Caco-2 (cell line): ENCODE results near the gene FREM3. TPM values are rescaled to one million over a fixed set of nuclear protein-coding genes. Genes with fewer than 3 reads are reported as not detected.

Experiments
- BruUV-seq: library from RNA; stranded (reverse); fragments of 400-500 nt; replicated peaks from 2 replicates; lab custom pipeline; 2021; lab: Mats Ljungman, UMichigan
- CTCF ChIA-PET: fragments of 300-600 bp; sonication (Branson Sonifier 250); formaldehyde crosslinking; loops from one replicate; lab custom pipeline; 2022; ENCODE audit warnings: antibody characterized with exemption; lab: Charles Lee
- POLR2A ChIA-PET: fragments of 300-600 bp; sonication (Branson Sonifier 250); formaldehyde crosslinking; loops from one replicate; lab custom pipeline; 2022; ENCODE audit warnings: antibody characterized with exemption; lab: Charles Lee
- DNase-seq, 2 experiments: peaks; one replicate each; pipeline versions ENCODE4 v3.0.0 to v3.0.0-alpha.2; 2020 to 2022
- H3K27me3 ChIP-seq: replicated peaks from 2 replicates; pipeline ENCODE4 v1.6.0; 2011; ENCODE audit warnings: low read length; ENCODE audit not compliant: control insufficient read depth, insufficient read depth
- H3K36me3 ChIP-seq: 2 replicates; pipeline ENCODE4 v1.5.1; 2011; ENCODE audit warnings: low read length; ENCODE audit not compliant: control insufficient read depth, insufficient read depth
- H3K4me1 ChIP-seq: fragments of 250-450 bp; sonication (Bioruptor Pico); 2 replicates; pipeline ENCODE4 v1.5.1; 2020; ENCODE audit warnings: mild to moderate bottlenecking
- H3K4me3 ChIP-seq: 2 replicates; pipeline ENCODE4 v1.5.1; 2011; ENCODE audit warnings: low read depth, mild to moderate bottlenecking, control low read depth, low read length
- H3K9me3 ChIP-seq: fragments of 250-450 bp; sonication (Bioruptor Pico); 2 replicates; pipeline ENCODE4 v1.5.1; 2020; ENCODE audit warnings: mild to moderate bottlenecking, moderate library complexity
- H3K27ac Mint-ChIP-seq: one replicate; pipeline ENCODE4 v1.8.0; 2022; ENCODE audit warnings: mixed read lengths; ENCODE audit not compliant: unreplicated experiment
- H3K27me3 Mint-ChIP-seq: one replicate; pipeline ENCODE4 v1.8.0; 2022; ENCODE audit warnings: mixed read lengths; ENCODE audit not compliant: insufficient read depth, unreplicated experiment
- H3K36me3 Mint-ChIP-seq: one replicate; pipeline ENCODE4 v1.8.0; 2022; ENCODE audit warnings: mild to moderate bottlenecking, mixed read lengths; ENCODE audit not compliant: insufficient read depth, unreplicated experiment
- H3K4me1 Mint-ChIP-seq: one replicate; pipeline ENCODE4 v1.8.0; 2022; ENCODE audit warnings: low read depth, mixed read lengths; ENCODE audit not compliant: unreplicated experiment
- H3K4me3 Mint-ChIP-seq: one replicate; pipeline ENCODE4 v1.8.0; 2022; ENCODE audit warnings: mild to moderate bottlenecking, moderate library complexity, mixed read lengths; ENCODE audit not compliant: unreplicated experiment
- H3K9me3 Mint-ChIP-seq: one replicate; pipeline ENCODE4 v1.8.0; 2022; ENCODE audit warnings: mixed read lengths; ENCODE audit not compliant: unreplicated experiment
- CTCF ChIP-seq, 2 experiments: fragments of 200-600 bp in 1 of 2; IDR thresholded peaks; 1 replicate in 1 of 2; 2 replicates in 1 of 2; pipeline versions ENCODE4 v1.5.1 to v1.8.0; 2011 to 2022; ENCODE audit warnings: antibody characterized with exemption in 1 of 2, control low read depth in 1 of 2, inconsistent platforms in 1 of 2, low read depth in 1 of 2, low read length in 1 of 2, mild to moderate bottlenecking in 1 of 2, moderate library complexity in 1 of 2; ENCODE audit not compliant: insufficient read depth in 1 of 2, severe bottlenecking in 1 of 2, unreplicated experiment in 1 of 2
- intact Hi-C: fragments of 100-400 bp; cut with micrococcal nuclease; formaldehyde crosslinking; loops from one replicate; pipeline ENCODE4 v1.10.0; 2022; ENCODE audit not compliant: unreplicated experiment
- total RNA-seq: library from RNA; stranded (reverse); gene quantifications from 2 replicates; pipeline ENCODE4 v1.2.3, GENCODE V29; 2022

The FREM3 gene
- total RNA-seq, 1 experiment from 2014 or later, result not detected

- peaks cover 5% of the 10 kb centered on the region for H3K27me3 Mint-ChIP-seq
- intact Hi-C loops, result no loop called here
- TF ChIP-seq CTCF (IDR thresholded peaks at IDR 0.05; ENCODE audit: insufficient read depth in 1 of 2, low read depth in 1 of 2, low read length in 1 of 2, severe bottlenecking in 1 of 2, unreplicated experiment in 1 of 2), result no peak
- no peak overlapping the region for H3K4me3 ChIP-seq
- no peaks in the 10 kb centered on the region for H3K4me1 ChIP-seq
- ChIA-PET POLR2A (no interaction called here), CTCF (no interaction called here)
- no TSS peak for BruUV-seq
- no peak overlapping the region for H3K4me3 Mint-ChIP-seq
- DNase-seq, result no peak
- no peaks in the 10 kb centered on the region for H3K27me3 ChIP-seq
- H3K9me3 ChIP-seq, result no peaks in the 10 kb centered on the region
- no peaks in the 10 kb centered on the region for H3K36me3 Mint-ChIP-seq
- H3K36me3 ChIP-seq, result no peaks in the 10 kb centered on the region
- H3K9me3 Mint-ChIP-seq, result no peaks in the 10 kb centered on the region
- H3K27ac Mint-ChIP-seq, result no peak overlapping the region
- no peaks in the 10 kb centered on the region for H3K4me1 Mint-ChIP-seq
Measured at GRCh38 chr4:143711543-143712154, 11.2 kb upstream of the FREM3 start.

- H3K4me1 ChIP-seq, result no peaks in the 10 kb centered on the region
- intact Hi-C loops, result loop anchor here (5.0 kb wide), 1 partner anchor 144 kb away; no protein-coding TSS in a partner anchor
- ChIA-PET POLR2A (no interaction called here), CTCF (no interaction called here)
- H3K36me3 ChIP-seq, result no peaks in the 10 kb centered on the region
- H3K9me3 ChIP-seq, result no peaks in the 10 kb centered on the region
- DNase-seq, result no peak
- no peaks in the 10 kb centered on the region for H3K27me3 ChIP-seq
- Mint-ChIP-seq H3K4me3 (no peak overlapping the region), H3K36me3 (no peaks in the 10 kb centered on the region), H3K27ac (no peak overlapping the region), H3K27me3 (peaks cover 6% of the 10 kb centered on the region), H3K9me3 (no peaks in the 10 kb centered on the region), H3K4me1 (no peaks in the 10 kb centered on the region)
- TF ChIP-seq CTCF (IDR thresholded peaks at IDR 0.05; ENCODE audit: insufficient read depth in 1 of 2, low read depth in 1 of 2, low read length in 1 of 2, severe bottlenecking in 1 of 2, unreplicated experiment in 1 of 2), result no peak
- no peak overlapping the region for H3K4me3 ChIP-seq
- no TSS peak for BruUV-seq
Measured at GRCh38 chr4:143701365-143701764, 890 bp upstream of the FREM3 start.

- no peaks in the 10 kb centered on the region for H3K36me3 ChIP-seq
- DNase-seq, result no peak
- Mint-ChIP-seq H3K9me3 (no peaks in the 10 kb centered on the region), H3K36me3 (no peaks in the 10 kb centered on the region), H3K27me3 (peaks cover 6% of the 10 kb centered on the region), H3K27ac (no peak overlapping the region), H3K4me1 (no peaks in the 10 kb centered on the region), H3K4me3 (no peak overlapping the region)
- ChIA-PET POLR2A (interaction anchor here (0.5 kb wide), 1 partner anchor 16 kb away, joined by 3 read pairs; no protein-coding TSS in a partner anchor), CTCF (no interaction called here)
- TF ChIP-seq CTCF (IDR thresholded peaks at IDR 0.05; ENCODE audit: insufficient read depth in 1 of 2, low read depth in 1 of 2, low read length in 1 of 2, severe bottlenecking in 1 of 2, unreplicated experiment in 1 of 2), result no peak
- no peaks in the 10 kb centered on the region for H3K4me1 ChIP-seq
- BruUV-seq, result no TSS peak
- no peak overlapping the region for H3K4me3 ChIP-seq
- intact Hi-C loops, result loop anchor here (5.0 kb wide), 1 partner anchor 143 kb away; no protein-coding TSS in a partner anchor
- no peaks in the 10 kb centered on the region for H3K9me3 ChIP-seq
- no peaks in the 10 kb centered on the region for H3K27me3 ChIP-seq
Measured at GRCh38 chr4:143700046-143700415, 444 bp downstream of the FREM3 start.
